Measurements from ENCODE around the gene NLE1.
"Not testable (repeated sequence)": the region's sequence is repeated elsewhere in the genome, so short reads cannot be mapped to it uniquely, and the experiment has no call there.

Gene NLE1

GRCh38 chr17:35090707-35091106 lies 51.4 kb downstream of the NLE1 start:
- H3K9ac ChIP-seq (ENCODE audit: low read length); H3K27me3 ChIP-seq (ENCODE audit: control insufficient read depth in 1 of 2, insufficient read depth in 2 of 2, low read length in 2 of 2); H3K27ac ChIP-seq (ENCODE audit: low read depth, low read length); H3K9me3 ChIP-seq (ENCODE audit: low read length); H3K4me3 ChIP-seq (ENCODE audit: low read depth in 1 of 2, low read length in 2 of 2); H3K36me3 ChIP-seq (ENCODE audit: insufficient read depth, low read length): not testable (repeated sequence)
- peaks cover 14% of the 10 kb centered on the region for H3K4me1 ChIP-seq (ENCODE audit: insufficient read depth, low read length)

GRCh38 chr17:35089586-35090296 lies 52.4 kb downstream of the NLE1 start:
- H3K27me3 ChIP-seq (ENCODE audit: control insufficient read depth in 1 of 2, insufficient read depth in 2 of 2, low read length in 2 of 2), result no peaks in the 10 kb centered on the region
- H3K4me3 ChIP-seq (ENCODE audit: low read depth in 1 of 2, low read length in 2 of 2), result peak overlapping the region in 1 of 2 donors; percentile 29
- peaks cover 14% of the 10 kb centered on the region for H3K4me1 ChIP-seq (ENCODE audit: insufficient read depth, low read length)
- no peaks in the 10 kb centered on the region for H3K36me3 ChIP-seq (ENCODE audit: insufficient read depth, low read length)
- no peaks in the 10 kb centered on the region for H3K9me3 ChIP-seq (ENCODE audit: low read length)
- H3K27ac ChIP-seq (ENCODE audit: low read depth, low read length), result peak overlapping the region; percentile 40
- H3K9ac ChIP-seq (ENCODE audit: low read length), result no peak overlapping the region

DNA sequence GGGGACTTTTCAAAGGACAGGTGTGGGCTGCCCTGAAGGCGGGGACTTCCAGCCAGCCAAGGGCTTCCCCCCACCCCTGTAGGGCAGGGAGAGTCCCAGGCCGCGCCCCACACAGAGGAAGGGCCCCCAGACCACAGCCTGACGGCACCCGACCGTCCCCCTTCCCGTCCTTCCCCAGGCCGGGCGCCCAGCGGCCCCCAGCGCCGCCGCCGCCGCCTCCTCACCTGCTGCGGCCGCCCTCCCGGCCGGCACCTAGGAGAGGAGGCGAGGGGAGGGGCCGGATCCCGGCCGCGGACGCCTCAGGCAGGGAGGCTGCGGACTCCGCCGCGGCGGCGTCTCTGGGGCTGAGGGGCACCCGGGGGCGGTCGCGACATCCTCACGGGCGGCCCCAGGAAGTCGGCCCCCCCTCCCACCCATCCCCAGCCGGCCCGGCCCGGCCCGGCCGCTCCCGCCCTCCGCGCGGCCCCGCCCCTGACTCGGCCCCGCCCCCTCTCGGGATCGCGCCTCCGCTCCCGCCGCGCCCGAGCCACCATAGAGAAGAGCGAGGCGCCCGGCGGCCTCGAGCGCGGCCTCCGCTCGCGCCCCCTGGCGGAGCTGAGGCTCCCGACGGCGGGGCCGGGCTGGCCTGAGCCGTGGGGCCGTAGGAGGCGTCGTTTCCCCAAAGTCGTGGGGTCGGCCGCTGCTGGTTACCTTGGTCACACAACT lies 53.1 kb downstream of the NLE1 start:
- H3K9me3 ChIP-seq (ENCODE audit: low read length), result no peaks in the 10 kb centered on the region
- peaks cover 14% of the 10 kb centered on the region for H3K4me1 ChIP-seq (ENCODE audit: insufficient read depth, low read length)
- peak overlapping the region; percentile 100 for H3K27ac ChIP-seq (ENCODE audit: low read depth, low read length)
- peak overlapping the region; percentile 95 for H3K9ac ChIP-seq (ENCODE audit: low read length)
- peak overlapping the region; percentile 93 to 98 for H3K4me3 ChIP-seq (ENCODE audit: low read depth in 1 of 2, low read length in 2 of 2)
- no peaks in the 10 kb centered on the region for H3K27me3 ChIP-seq (ENCODE audit: control insufficient read depth in 1 of 2, insufficient read depth in 2 of 2, low read length in 2 of 2)
- H3K36me3 ChIP-seq (ENCODE audit: insufficient read depth, low read length), result no peaks in the 10 kb centered on the region

GRCh38 chr17:35088356-35088880 lies 53.7 kb downstream of the NLE1 start:
- Histone ChIP-seq H3K9me3 (ENCODE audit: low read length) (no peaks in the 10 kb centered on the region), H3K9ac (ENCODE audit: low read length) (peak overlapping the region; percentile 95), H3K4me1 (ENCODE audit: insufficient read depth, low read length) (peaks cover 14% of the 10 kb centered on the region), H3K27ac (ENCODE audit: low read depth, low read length) (peak overlapping the region; percentile 100), H3K36me3 (ENCODE audit: insufficient read depth, low read length) (no peaks in the 10 kb centered on the region), H3K27me3 (ENCODE audit: control insufficient read depth in 1 of 2, insufficient read depth in 2 of 2, low read length in 2 of 2) (no peaks in the 10 kb centered on the region), H3K4me3 (ENCODE audit: low read depth in 1 of 2, low read length in 2 of 2) (peak overlapping the region; percentile 93 to 98)

DNA sequence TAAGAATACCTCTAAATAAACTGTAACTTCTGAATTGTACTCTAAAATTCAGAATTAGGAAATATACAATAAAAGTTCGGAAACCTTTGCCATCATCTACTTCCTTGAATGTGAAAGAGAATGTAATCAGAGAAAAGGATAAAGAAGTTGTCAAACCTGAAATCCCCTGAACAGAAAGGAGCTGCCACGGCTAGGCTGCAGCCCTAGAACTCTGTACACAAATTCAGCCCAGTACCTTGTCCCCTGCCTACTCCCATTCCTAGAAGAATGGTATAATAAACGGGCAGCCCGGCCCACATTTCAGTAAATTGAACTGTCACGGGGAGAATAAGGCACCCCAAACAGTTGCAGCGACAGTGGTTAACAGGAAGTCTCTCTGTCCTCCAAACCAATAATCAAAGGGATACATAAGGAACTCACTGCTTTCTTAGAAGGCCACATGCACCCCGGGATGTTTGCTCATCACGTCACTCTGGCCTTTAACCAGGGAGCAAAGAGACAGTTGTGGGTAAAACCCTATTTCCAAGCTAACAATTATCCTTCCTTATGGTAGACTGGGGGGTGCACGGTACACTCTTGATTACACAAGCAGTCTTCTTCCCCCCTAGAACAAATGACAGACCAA lies 54.3 kb downstream of the NLE1 start:
- Histone ChIP-seq H3K9me3 (ENCODE audit: low read length) (no peaks in the 10 kb centered on the region), H3K27me3 (ENCODE audit: control insufficient read depth in 1 of 2, insufficient read depth in 2 of 2, low read length in 2 of 2) (no peaks in the 10 kb centered on the region), H3K9ac (ENCODE audit: low read length) (peak overlapping the region; percentile 95), H3K36me3 (ENCODE audit: insufficient read depth, low read length) (no peaks in the 10 kb centered on the region), H3K4me3 (ENCODE audit: low read depth in 1 of 2, low read length in 2 of 2) (peak overlapping the region; percentile 93 to 98), H3K4me1 (ENCODE audit: insufficient read depth, low read length) (peaks cover 14% of the 10 kb centered on the region), H3K27ac (ENCODE audit: low read depth, low read length) (peak overlapping the region; percentile 100)

DNA sequence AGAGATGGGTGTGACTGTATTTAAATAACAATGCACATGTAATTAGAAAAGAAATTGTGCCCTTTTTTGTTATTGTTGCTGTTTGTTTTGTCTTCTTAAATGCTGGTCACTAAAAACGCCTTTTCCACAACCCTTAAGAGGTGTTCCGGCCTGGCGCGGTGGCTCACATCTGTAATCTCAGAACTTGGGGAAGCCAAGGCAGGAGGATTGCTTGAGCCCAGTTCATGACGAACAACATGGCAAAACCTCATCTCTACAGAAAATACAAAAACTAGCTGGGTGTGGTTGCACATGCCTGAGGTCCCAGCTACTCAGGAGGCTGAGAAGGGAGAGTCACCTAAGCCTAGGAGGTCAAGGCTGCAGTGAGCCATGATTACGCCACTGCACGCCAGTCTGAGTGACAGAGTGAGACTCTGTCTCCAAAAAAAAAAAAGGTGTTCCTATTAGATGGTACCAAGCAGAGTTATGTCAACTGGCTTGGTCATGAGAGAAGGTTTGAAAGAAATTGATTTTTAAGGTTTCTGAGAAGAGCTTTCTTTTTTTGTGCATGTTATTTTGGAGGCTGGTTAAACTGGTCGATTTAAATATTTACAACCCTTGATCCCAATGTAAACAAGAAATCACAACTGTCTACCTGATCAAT lies 55.1 kb downstream of the NLE1 start:
- no peaks in the 10 kb centered on the region for H3K9me3 ChIP-seq (ENCODE audit: low read length)
- H3K4me1 ChIP-seq (ENCODE audit: insufficient read depth, low read length), result peaks cover 22% of the 10 kb centered on the region
- H3K9ac ChIP-seq (ENCODE audit: low read length), result peak overlapping the region; percentile 3
- H3K4me3 ChIP-seq (ENCODE audit: low read depth in 1 of 2, low read length in 2 of 2), result no peak overlapping the region
- no peaks in the 10 kb centered on the region for H3K27me3 ChIP-seq (ENCODE audit: control insufficient read depth in 1 of 2, insufficient read depth in 2 of 2, low read length in 2 of 2)
- no peaks in the 10 kb centered on the region for H3K36me3 ChIP-seq (ENCODE audit: insufficient read depth, low read length)
- peak overlapping the region; percentile 100 for H3K27ac ChIP-seq (ENCODE audit: low read depth, low read length)

GRCh38 chr17:35086164-35086563 lies 55.9 kb downstream of the NLE1 start:
- Histone ChIP-seq H3K4me3 (ENCODE audit: low read depth in 1 of 2, low read length in 2 of 2) (no peak overlapping the region), H3K27me3 (ENCODE audit: control insufficient read depth in 1 of 2, insufficient read depth in 2 of 2, low read length in 2 of 2) (no peaks in the 10 kb centered on the region), H3K36me3 (ENCODE audit: insufficient read depth, low read length) (no peaks in the 10 kb centered on the region), H3K9me3 (ENCODE audit: low read length) (no peaks in the 10 kb centered on the region), H3K4me1 (ENCODE audit: insufficient read depth, low read length) (peaks cover 23% of the 10 kb centered on the region), H3K9ac (ENCODE audit: low read length) (no peak overlapping the region), H3K27ac (ENCODE audit: low read depth, low read length) (no peak overlapping the region)

DNA sequence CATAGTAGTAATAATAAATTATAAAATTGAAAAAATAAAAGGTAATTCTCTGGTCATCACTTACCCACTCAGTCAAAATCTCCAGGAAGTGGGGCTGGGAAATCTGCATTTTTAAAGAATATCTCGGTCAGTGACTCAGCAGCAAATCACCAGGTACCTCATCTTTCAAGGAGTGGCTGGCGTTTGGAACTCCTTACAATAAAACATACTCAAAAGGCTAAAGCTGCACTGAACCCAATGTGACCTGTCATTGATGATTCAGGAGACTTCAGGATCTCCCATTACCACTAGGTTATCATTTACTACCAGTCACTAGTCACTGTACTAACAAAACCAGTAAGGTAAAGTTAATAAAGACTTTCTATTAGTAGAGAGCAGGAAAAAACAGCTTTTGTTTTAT lies 57.1 kb downstream of the NLE1 start:
- Histone ChIP-seq H3K4me3 (ENCODE audit: low read depth in 1 of 2, low read length in 2 of 2) (no peak overlapping the region), H3K9ac (ENCODE audit: low read length) (no peak overlapping the region), H3K27ac (ENCODE audit: low read depth, low read length) (no peak overlapping the region), H3K4me1 (ENCODE audit: insufficient read depth, low read length) (peaks cover 23% of the 10 kb centered on the region), H3K27me3 (ENCODE audit: control insufficient read depth in 1 of 2, insufficient read depth in 2 of 2, low read length in 2 of 2) (no peaks in the 10 kb centered on the region), H3K36me3 (ENCODE audit: insufficient read depth, low read length) (no peaks in the 10 kb centered on the region), H3K9me3 (ENCODE audit: low read length) (no peaks in the 10 kb centered on the region)

DNA sequence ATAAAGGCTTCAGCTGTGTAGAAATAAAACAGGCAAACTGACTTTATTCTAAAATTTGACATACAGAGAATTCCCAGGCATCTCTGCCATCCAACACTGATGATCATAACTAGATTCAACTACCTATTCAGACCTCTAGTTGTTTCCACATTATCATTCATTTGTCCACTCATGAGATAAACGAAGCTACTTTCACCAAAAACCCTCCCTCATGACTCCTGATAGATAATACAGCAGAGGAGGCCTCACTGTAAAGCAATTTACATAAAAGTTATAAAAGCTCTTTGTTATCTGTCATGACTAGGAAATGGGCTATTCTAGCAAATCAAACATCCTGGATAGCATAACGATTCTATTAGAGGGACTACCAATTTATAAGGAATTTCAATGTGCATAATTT lies 59.0 kb downstream of the NLE1 start:
- Histone ChIP-seq H3K4me3 (ENCODE audit: low read depth in 1 of 2, low read length in 2 of 2) (no peak overlapping the region), H3K9me3 (ENCODE audit: low read length) (no peaks in the 10 kb centered on the region), H3K27ac (ENCODE audit: low read depth, low read length) (no peak overlapping the region), H3K27me3 (ENCODE audit: control insufficient read depth in 1 of 2, insufficient read depth in 2 of 2, low read length in 2 of 2) (no peaks in the 10 kb centered on the region), H3K9ac (ENCODE audit: low read length) (no peak overlapping the region), H3K4me1 (ENCODE audit: insufficient read depth, low read length) (peaks cover 23% of the 10 kb centered on the region), H3K36me3 (ENCODE audit: insufficient read depth, low read length) (no peaks in the 10 kb centered on the region)

DNA sequence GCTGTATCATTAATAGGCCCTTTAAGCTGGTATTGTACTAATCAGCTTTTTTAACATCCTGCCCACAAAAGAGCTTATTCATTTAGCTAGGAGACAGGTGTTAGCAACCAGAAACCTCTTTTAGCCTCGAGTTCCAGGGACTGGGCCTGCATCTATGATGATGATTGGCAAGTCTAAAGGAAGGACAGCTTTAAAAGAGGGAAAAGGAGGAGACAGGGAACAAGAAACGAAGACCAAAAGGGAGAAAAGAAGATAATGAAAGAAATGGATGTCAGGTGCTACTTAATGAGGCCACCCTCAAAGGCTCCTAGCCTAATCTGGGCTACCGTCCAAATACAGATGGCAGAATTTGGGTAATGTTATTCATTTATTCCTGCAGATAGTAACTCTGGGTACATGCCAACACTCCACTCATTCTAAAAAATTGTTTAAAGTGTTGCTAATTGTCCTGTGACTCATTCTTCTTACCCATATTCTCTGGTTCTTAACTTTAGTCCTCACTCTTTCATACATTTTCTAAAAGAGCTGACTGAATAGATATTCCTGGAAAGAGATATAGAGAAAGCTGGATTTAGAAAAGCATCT lies 59.9 kb downstream of the NLE1 start:
- Histone ChIP-seq H3K9me3 (ENCODE audit: low read length) (no peaks in the 10 kb centered on the region), H3K36me3 (ENCODE audit: insufficient read depth, low read length) (no peaks in the 10 kb centered on the region), H3K27me3 (ENCODE audit: control insufficient read depth in 1 of 2, insufficient read depth in 2 of 2, low read length in 2 of 2) (no peaks in the 10 kb centered on the region), H3K4me1 (ENCODE audit: insufficient read depth, low read length) (peaks cover 15% of the 10 kb centered on the region), H3K9ac (ENCODE audit: low read length) (no peak overlapping the region), H3K27ac (ENCODE audit: low read depth, low read length) (no peak overlapping the region), H3K4me3 (ENCODE audit: low read depth in 1 of 2, low read length in 2 of 2) (no peak overlapping the region)

DNA sequence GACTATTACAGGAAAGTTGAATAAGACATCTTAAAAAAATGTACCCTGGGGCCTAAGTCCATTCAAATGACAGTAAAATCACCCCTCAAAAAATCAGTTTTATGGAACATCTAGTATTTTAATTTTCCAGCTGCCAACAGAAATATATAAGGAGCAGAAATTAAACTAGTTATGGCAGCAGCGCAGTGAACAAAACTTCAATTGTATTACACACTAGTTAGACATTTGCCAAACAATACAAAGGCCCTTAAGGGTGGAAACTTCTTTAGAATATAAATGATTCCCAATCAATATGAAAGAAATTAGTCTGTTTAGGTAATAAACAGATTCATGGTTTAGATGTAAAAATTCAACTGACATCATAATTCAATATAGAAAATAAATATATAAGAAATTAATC lies 60.5 kb downstream of the NLE1 start:
- no peaks in the 10 kb centered on the region for H3K36me3 ChIP-seq (ENCODE audit: insufficient read depth, low read length)
- peaks cover 10% of the 10 kb centered on the region for H3K4me1 ChIP-seq (ENCODE audit: insufficient read depth, low read length)
- no peak overlapping the region for H3K9ac ChIP-seq (ENCODE audit: low read length)
- no peak overlapping the region for H3K4me3 ChIP-seq (ENCODE audit: low read depth in 1 of 2, low read length in 2 of 2)
- H3K27me3 ChIP-seq (ENCODE audit: control insufficient read depth in 1 of 2, insufficient read depth in 2 of 2, low read length in 2 of 2), result no peaks in the 10 kb centered on the region
- no peak overlapping the region for H3K27ac ChIP-seq (ENCODE audit: low read depth, low read length)
- H3K9me3 ChIP-seq (ENCODE audit: low read length), result no peaks in the 10 kb centered on the region
